Esophagus squamous epithelium (tissue), 5 donors: ENCODE data around the gene BBOX1. TPM values are rescaled to one million over a fixed set of nuclear protein-coding genes. Genes with fewer than 3 reads are reported as not detected.
"Not testable (repeated sequence)": the region's sequence is repeated elsewhere in the genome, so short reads cannot be mapped to it uniquely, and the experiment has no call there.

ENCODE experiments used
- DNase-seq: peaks from one replicate; lab custom pipeline; 2025; lab: John Stamatoyannopoulos, UW
- H3K27ac ChIP-seq, 4 donors: fragments of 200-600 bp; sonication (generic); one replicate each; pipeline ENCODE4 v1.5.1; 2016 to 2019; ENCODE audit warnings: mild to moderate bottlenecking in 1 of 4
- H3K27me3 ChIP-seq, 4 donors: fragments of 200-600 bp; sonication (generic); 1 replicate in 3 of 4; 2 replicates in 1 of 4; pipeline versions ENCODE4 v1.5.1 to v1.6.0; 2017 to 2021; ENCODE audit warnings: antibody characterized with exemption in 1 of 4
- H3K36me3 ChIP-seq, 3 donors: fragments of 200-600 bp; sonication (generic); one replicate each; pipeline ENCODE4 v1.5.1; 2016 to 2019
- H3K4me1 ChIP-seq, 3 donors: fragments of 200-600 bp; sonication (generic); one replicate each; pipeline ENCODE4 v1.5.1; 2017 to 2019
- H3K4me3 ChIP-seq, 4 donors: fragments of 200-600 bp; sonication (generic); 1 replicate in 3 of 4; 2 replicates in 1 of 4; pipeline ENCODE4 v1.5.1; 2016 to 2019; ENCODE audit warnings: mild to moderate bottlenecking in 2 of 4, moderate library complexity in 1 of 4
- H3K9me3 ChIP-seq, 3 donors: fragments of 200-600 bp; sonication (generic); one replicate each; pipeline ENCODE4 v1.5.1; 2016 to 2019
- CTCF ChIP-seq, 6 experiments: fragments of 450-650 bp in 4 of 6; fragments of 200-600 bp in 2 of 6; sonication (generic) in 2 of 6; IDR thresholded peaks; one replicate each; pipeline ENCODE4 v1.5.1; 2016 to 2019; ENCODE audit warnings: antibody characterized with exemption in 6 of 6, mild to moderate bottlenecking in 4 of 6, moderate library complexity in 4 of 6
- POLR2A ChIP-seq, 4 donors: fragments of 450-650 bp; IDR thresholded peaks; one replicate each; pipeline ENCODE4 v1.6.1; 2017; ENCODE audit warnings: antibody characterized with exemption in 4 of 4, mild to moderate bottlenecking in 4 of 4, moderate library complexity in 3 of 4
- WGBS, 2 donors: methylation state at CpG; one replicate each; pipeline ENCODE4 v1.1.5; 2018; 5-methylcytosine and 5-hydroxymethylcytosine counted together
- intact Hi-C: fragments of 100-400 bp; cut with DNase I; formaldehyde crosslinking; loops from one replicate; pipeline ENCODE4 v1.15.0; 2022
- total RNA-seq, 4 donors: library from RNA; depleted of rRNA; stranded (reverse); fragments of >200 nt; gene quantifications; one replicate each; pipeline ENCODE4 v1.1.0, GENCODE V29; 2016
- donor health status: DM: yes; HTN: yes; CAD: no.

Gene BBOX1
- total RNA-seq, 4 donors from 2014 or later: 6.0 to 25.9 (median 14.0) TPM

GRCh38 chr11:27171376-27171958, 130.9 kb downstream of the BBOX1 start:
- no peaks in the 10 kb centered on the region for H3K9me3 ChIP-seq
- TF ChIP-seq CTCF (IDR thresholded peaks at IDR 0.05) (no peak), POLR2A (IDR thresholded peaks at IDR 0.05) (no peak)

GRCh38 chr11:27173545-27173944, 132.9 kb downstream of the BBOX1 start:
- Histone ChIP-seq H3K4me1 (peaks cover 0 to 54% (median 26%) of the 10 kb centered on the region in 3 donors), H3K9me3 (no peaks in the 10 kb centered on the region), H3K4me3 (no peak overlapping the region), H3K27me3 (peaks cover 0 to 3% (median 0%) of the 10 kb centered on the region in 4 donors), H3K36me3 (no peaks in the 10 kb centered on the region), H3K27ac (peak overlapping the region in 2 of 4 donors; percentile 52 to 70)
- no peak for TF ChIP-seq CTCF (IDR thresholded peaks at IDR 0.05)
- TF ChIP-seq POLR2A (IDR thresholded peaks at IDR 0.05): no peak
- intact Hi-C loops: no loop called here
- WGBS, 2 donors: 21 to 45% methylated on average over 1 of the region's 1 CpG
- no peak for DNase-seq

More at GRCh38 chr11:27171376-27171958, 130.9 kb downstream of the BBOX1 start:
- no peak for DNase-seq
- no peaks in the 10 kb centered on the region for H3K36me3 ChIP-seq
- no peak overlapping the region for H3K4me3 ChIP-seq
- H3K4me1 ChIP-seq: peaks cover 0 to 40% (median 20%) of the 10 kb centered on the region in 3 donors
- 45 to 65% methylated on average over 4 of the region's 4 CpGs for WGBS, 2 donors
- no peak overlapping the region for H3K27ac ChIP-seq
- intact Hi-C loops: no loop called here
- H3K27me3 ChIP-seq: peaks cover 0 to 3% (median 0%) of the 10 kb centered on the region in 4 donors

GRCh38 chr11:27174021-27174420, 133.4 kb downstream of the BBOX1 start:
- intact Hi-C loops: no loop called here
- H3K9me3 ChIP-seq: no peaks in the 10 kb centered on the region
- WGBS, 2 donors: 43 to 57% methylated on average over 3 of the region's 4 CpGs
- H3K4me1 ChIP-seq: peaks cover 0 to 55% (median 26%) of the 10 kb centered on the region in 3 donors
- TF ChIP-seq POLR2A (IDR thresholded peaks at IDR 0.05) (no peak), CTCF (IDR thresholded peaks at IDR 0.05) (no peak)
- H3K4me3 ChIP-seq: no peak overlapping the region
- H3K36me3 ChIP-seq: no peaks in the 10 kb centered on the region
- H3K27ac ChIP-seq: peak overlapping the region in 3 of 4 donors; percentile 19 to 70 (median 54)
- no peak for DNase-seq
- H3K27me3 ChIP-seq: peaks cover 0 to 3% (median 0%) of the 10 kb centered on the region in 4 donors

- intact Hi-C loops: no loop called here
- no peak for TF ChIP-seq CTCF (IDR thresholded peaks at IDR 0.05)
- TF ChIP-seq POLR2A (IDR thresholded peaks at IDR 0.05): no peak
- H3K36me3 ChIP-seq: no peaks in the 10 kb centered on the region
- DNase-seq: no peak
- H3K4me3 ChIP-seq: no peak overlapping the region
- H3K27ac ChIP-seq: peak overlapping the region in 3 of 4 donors; percentile 19 to 70 (median 54)
- 55 to 58% methylated on average over 7 to 9 of the region's 9 CpGs for WGBS, 2 donors
- peaks cover 0 to 55% (median 26%) of the 10 kb centered on the region in 3 donors for H3K4me1 ChIP-seq
- H3K27me3 ChIP-seq: peaks cover 0 to 3% (median 0%) of the 10 kb centered on the region in 4 donors
- H3K9me3 ChIP-seq: no peaks in the 10 kb centered on the region
These were observed 134.1 kb downstream of the BBOX1 start for GRCh38 chr11:27174672-27175210.

GRCh38 chr11:27175562-27175961, 134.9 kb downstream of the BBOX1 start:
- peaks cover 0 to 55% (median 26%) of the 10 kb centered on the region in 3 donors for H3K4me1 ChIP-seq
- DNase-seq, H3K9me3 ChIP-seq, H3K36me3 ChIP-seq, H3K27me3 ChIP-seq, H3K4me3 ChIP-seq, H3K27ac ChIP-seq, intact Hi-C loops: not testable (repeated sequence)
- 76% methylated on average over 3 of the region's 4 CpGs; no CpG with 5 or more reads in 1 of the 2 donors for WGBS, 2 donors

Other genes with a start within 250 kb of the BBOX1 start
- gene FIBIN, start 46.7 kb upstream of the BBOX1 start, total RNA-seq: 10 to 100 TPM in 1 of 4 donors, 1 to 10 TPM in 3; 1.7 to 67.5 (median 6.1) TPM